GM12872 (cell line): ENCODE measurements around the gene SRGAP1.

Experiments used
- TF ChIP-seq, protein P1 (sequence below): IDR thresholded peaks from 3 replicates; pipeline ENCODE4 v1.5.1; 2011; ENCODE audit warnings: low read depth, mild to moderate bottlenecking, low read length, moderate library complexity; ENCODE audit not compliant: insufficient read depth

SRGAP1 gene

DNA sequence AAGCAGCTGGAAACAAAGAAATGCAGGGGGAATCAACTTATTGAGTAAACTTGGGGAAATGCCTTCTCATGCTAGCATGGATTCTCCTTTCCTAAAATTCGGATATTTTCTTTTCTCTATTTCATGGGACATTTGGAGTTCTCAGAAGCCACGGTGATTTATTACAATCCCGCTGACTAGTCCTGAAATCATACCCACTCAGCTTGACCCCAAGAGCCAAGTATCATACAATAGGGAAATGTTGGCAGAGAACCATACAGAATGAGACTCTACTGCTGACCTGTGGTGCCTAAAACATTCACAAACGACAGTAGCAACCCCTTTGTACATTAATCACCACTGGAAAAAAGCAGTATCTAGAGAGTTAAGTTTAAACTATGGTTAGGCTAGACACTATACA, 265.2 kb downstream of the SRGAP1 start:
- TF ChIP-seq, protein P1, sequence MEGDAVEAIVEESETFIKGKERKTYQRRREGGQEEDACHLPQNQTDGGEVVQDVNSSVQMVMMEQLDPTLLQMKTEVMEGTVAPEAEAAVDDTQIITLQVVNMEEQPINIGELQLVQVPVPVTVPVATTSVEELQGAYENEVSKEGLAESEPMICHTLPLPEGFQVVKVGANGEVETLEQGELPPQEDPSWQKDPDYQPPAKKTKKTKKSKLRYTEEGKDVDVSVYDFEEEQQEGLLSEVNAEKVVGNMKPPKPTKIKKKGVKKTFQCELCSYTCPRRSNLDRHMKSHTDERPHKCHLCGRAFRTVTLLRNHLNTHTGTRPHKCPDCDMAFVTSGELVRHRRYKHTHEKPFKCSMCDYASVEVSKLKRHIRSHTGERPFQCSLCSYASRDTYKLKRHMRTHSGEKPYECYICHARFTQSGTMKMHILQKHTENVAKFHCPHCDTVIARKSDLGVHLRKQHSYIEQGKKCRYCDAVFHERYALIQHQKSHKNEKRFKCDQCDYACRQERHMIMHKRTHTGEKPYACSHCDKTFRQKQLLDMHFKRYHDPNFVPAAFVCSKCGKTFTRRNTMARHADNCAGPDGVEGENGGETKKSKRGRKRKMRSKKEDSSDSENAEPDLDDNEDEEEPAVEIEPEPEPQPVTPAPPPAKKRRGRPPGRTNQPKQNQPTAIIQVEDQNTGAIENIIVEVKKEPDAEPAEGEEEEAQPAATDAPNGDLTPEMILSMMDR = no peak

DNA sequence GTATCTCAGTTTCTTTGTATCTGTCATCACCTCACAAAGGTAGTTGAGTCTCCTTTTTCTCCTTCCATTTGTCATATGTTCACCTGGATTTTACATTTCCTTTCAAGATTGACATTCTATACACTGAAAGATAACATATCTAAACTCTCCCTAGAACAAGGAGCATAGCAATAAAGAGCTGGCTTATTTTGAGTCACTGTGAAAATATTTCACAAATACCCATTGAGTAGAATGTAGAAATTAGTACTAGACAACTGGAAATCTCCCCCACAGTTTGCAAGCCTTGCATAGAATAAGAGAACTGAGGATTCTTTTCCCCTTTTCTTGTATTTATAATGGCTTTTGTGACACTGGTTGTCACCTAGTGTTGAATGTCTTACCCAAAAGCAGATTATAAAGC, 266.4 kb downstream of the SRGAP1 start:
- TF ChIP-seq, protein P1 = no peak

DNA sequence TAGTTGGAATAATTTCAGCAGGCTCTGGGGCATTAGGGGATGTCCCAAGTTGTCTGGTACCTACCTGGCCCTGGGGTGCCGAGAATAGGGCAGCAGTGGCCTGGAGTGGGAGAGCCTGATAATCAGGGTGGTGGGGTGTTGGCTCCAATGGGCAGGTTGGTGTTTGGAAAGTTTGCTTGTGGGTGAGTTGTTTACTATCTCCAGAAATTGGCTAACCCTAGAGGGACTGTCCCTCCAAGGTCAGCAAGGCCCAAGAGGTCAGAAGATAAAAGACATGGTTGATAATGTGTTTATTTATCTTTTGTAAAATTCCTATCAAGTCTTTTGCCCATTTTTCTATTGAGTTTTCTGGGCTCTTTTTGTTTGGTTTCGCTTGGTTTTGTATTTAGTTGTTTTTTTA, 272.5 kb downstream of the SRGAP1 start:
- TF ChIP-seq, protein P1 = no peak

DNA sequence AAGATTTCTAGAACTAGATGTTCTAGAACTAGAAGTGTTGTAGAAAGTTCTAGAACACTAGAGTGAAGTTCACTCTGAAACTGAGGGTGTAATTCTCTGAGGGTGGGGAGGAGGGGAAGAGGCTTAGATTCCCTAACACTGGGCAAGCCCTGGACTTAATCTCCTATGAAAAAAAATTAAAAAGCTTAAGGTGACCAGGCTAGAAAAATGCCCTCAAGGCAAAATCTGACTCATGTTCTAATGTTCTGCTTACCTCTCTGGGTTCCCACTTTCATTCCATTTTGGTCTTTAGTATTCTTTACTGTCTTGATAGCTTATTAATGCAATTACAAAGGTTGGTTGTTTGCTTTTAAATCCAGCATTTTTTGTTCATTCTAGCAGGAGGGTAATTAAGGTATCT, 276.1 kb downstream of the SRGAP1 start:
- TF ChIP-seq, protein P1 = no peak

DNA sequence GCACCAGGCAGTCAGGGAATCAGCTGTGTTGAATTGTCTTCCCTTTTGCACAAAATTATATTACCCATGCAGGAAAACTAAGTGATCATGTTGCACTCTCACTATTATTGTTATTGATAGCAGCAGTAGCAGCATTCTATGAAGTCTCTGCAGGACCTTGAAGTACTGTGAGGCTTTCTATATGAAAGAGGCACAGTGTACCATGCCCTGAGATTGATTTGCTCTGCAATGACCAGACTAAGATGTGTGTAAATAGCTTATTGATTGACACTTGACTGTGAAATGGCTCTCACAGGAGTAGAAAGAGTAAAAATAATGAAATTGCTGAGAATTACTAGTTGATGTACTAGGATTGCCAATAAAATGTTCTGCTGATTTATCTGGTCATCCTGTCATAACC, 277.7 kb downstream of the SRGAP1 start:
- TF ChIP-seq, protein P1 = no peak

DNA sequence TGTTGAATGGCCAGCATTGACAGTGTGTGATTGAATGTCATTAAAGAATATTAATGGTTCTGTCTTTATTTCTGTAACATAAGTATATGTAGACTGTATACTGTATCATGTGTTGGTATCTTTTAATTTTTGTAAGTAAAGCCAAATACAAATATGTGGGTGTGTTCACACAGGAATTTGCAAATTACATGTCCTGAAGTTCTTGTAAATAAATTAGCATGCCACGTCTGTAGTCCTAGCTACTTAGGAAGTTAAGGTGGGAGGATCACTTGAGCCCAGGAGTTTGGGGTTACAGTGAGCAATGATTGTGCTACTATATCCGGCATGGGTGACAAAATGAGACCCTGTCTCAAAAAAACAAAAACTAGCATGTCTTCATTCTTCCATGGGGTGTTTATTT, 278.5 kb downstream of the SRGAP1 start:
- TF ChIP-seq, protein P1 = no peak

DNA sequence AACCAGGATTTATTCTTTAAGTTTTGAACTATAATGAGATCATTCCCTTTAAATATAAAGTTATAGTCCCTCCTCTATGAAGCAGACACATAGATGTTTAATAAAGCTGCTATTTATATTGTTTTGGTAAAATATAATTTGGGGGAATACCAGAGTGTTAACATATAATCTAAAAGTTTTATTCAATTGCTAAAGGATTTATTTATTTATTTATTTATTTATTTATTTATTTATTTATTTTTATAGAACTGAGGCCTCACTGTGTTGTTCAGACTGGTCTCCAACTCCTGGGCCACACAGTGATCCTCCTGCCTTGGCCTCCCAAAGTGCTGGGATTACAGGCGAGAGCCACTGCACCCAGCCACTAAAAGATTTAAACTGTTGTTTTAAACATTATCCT, 278.9 kb downstream of the SRGAP1 start:
- TF ChIP-seq, protein P1 = no peak
